Peyer's patch (tissue), 4 donors: Measurements from ENCODE around the gene MGAT2.

ENCODE experiments used
- POLR2A ChIP-seq, 2 donors: fragments of 450-650 bp; IDR thresholded peaks; one replicate each; pipeline ENCODE4 v1.5.1; 2017; ENCODE audit warnings: antibody characterized with exemption in 2 of 2, mild to moderate bottlenecking in 2 of 2, moderate library complexity in 2 of 2
- TF ChIP-seq, protein P1 (sequence below), 6 experiments: fragments of 450-650 bp in 4 of 6; fragments of 200-600 bp in 2 of 6; sonication (generic) in 1 of 6; IDR thresholded peaks; one replicate each; pipeline ENCODE4 v1.5.1; 2017 to 2019; ENCODE audit warnings: antibody characterized with exemption in 6 of 6, mild to moderate bottlenecking in 3 of 6, moderate library complexity in 1 of 6

DNA sequence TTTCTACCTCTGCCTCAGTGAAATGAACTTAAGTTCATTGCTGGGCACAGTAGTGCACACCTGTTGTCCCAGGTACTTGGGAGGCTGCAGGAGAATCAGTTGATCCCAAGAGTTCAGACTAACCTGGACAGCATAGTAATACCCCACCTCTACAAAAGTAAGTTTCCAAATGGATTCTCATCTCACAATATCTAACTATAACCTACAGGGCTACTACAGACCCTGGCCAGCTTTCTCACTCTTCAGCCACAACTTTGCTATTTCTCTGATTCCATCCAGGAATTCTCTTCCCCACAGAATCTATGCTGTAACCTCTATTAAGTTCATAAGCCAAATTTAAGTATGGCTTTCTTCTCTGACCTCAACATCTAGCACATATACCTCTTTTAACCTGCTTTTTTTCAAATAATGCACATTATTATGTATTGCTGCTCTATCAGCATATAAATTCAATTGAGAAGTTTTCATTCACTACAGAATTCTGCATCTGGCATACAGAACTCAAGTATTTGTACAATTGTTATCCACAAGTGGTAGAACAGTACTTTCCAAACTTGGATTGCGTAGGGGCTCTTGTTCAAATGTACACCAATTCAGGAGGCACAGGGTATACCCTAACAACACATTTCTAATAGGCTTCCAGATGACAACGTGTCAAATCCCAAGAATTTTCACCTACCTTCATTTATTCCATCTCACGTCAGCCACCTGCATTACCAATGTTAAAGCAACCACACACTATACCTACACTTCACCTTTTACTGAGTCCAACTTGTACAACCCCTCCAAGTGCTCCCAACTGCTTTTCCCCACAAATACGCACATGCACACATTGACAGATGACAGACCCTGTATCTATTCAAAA is 38.3 kb upstream of the MGAT2 start:
- TF ChIP-seq, protein P1, sequence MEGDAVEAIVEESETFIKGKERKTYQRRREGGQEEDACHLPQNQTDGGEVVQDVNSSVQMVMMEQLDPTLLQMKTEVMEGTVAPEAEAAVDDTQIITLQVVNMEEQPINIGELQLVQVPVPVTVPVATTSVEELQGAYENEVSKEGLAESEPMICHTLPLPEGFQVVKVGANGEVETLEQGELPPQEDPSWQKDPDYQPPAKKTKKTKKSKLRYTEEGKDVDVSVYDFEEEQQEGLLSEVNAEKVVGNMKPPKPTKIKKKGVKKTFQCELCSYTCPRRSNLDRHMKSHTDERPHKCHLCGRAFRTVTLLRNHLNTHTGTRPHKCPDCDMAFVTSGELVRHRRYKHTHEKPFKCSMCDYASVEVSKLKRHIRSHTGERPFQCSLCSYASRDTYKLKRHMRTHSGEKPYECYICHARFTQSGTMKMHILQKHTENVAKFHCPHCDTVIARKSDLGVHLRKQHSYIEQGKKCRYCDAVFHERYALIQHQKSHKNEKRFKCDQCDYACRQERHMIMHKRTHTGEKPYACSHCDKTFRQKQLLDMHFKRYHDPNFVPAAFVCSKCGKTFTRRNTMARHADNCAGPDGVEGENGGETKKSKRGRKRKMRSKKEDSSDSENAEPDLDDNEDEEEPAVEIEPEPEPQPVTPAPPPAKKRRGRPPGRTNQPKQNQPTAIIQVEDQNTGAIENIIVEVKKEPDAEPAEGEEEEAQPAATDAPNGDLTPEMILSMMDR (IDR thresholded peaks at IDR 0.05), result no peak
- no peak for TF ChIP-seq POLR2A (IDR thresholded peaks at IDR 0.05)
